Activated CD8-positive, alpha-beta memory T cell treated with anti-CD3 and anti-CD28 coated beads for 4 hours (primary cell): ENCODE results near the gene PERP.
"Not testable (repeated sequence)": the region's sequence is repeated elsewhere in the genome, so short reads cannot be mapped to it uniquely, and the experiment has no call there.

Experiments
- DNase-seq, 2 donors: peaks; one replicate each; pipeline ENCODE4 v3.0.0-alpha.2; 2020; ENCODE audit warnings: low read depth in 2 of 2

PERP gene

DNA sequence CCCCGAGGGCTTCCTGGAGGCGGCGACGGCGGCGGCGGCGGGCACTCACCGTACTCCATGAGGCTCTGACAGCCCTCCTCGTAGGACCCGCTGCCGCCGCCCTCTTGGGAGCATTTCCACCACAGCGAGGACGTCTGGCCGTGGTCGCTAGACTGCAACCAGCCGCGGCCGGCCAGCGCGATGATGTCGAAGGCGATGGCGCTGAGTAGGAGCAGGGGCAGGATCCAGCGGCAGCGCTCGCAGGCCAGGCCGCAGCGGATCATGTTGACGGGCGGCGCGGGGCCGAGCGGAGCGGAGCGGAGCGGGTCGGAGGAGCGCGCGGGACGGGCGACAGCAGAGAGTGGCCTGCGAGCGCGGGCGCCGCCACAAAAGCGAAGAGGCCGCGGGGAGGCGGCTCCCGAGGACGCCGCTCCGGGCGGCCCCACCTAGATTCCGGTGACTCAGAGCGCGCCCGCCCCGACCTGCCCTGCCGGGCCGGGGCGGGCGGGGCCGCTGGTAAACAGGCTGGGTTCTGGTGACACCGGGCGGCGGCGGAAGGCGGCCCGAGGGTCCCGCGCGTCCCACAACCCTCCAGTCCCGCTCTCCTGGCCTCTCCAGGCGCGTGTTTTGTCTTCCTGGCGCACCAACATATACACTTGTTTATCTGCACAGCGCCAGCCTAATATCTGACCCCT lies at the start of gene PERP:
TSS of gene PERP (minus strand) at position 342 of the 674 bp plus-strand sequence. CDS start at position 263, 79 bp downstream.
- peak; percentile 44 to 46 for DNase-seq

DNA sequence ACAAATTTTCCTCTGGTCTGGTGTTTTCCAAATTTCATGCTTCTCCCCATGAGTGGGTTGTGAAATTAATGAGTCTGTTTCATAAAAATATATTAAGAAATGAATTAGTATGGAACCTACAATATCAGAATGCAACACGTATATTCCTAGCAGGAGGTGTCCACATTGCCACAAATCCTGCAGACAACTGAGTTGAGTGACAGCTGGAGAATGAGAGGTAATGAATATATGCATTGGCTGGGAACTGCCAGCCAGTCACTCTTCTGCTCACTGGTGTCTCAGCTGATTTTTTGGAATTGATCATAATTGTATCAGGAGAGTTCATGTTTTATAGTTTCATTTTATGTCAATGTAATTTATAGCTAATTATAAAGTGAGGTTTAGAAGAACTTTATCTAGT lies 48.2 kb upstream of the PERP start:
- DNase-seq, result no peak

DNA sequence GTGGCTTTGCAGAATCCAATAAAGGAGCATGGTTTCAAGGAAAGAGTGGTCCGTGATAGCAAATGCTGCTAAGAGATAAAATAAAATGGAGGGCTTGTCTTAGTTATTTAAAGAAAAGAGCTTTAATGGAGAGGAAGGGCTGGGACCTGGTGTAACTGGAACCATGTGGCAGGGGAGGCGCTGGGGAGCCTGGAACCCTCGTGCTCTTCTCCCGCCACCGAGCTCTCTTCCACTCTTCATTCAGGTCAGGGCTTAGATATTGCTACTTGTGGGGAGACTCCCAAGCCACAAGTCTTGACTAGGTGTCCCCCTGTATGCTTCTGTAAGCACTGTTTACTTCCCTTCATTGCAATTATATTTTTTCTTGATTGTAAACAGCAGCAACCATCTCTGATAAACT lies 39.3 kb upstream of the PERP start:
- DNase-seq, result no peak

DNA sequence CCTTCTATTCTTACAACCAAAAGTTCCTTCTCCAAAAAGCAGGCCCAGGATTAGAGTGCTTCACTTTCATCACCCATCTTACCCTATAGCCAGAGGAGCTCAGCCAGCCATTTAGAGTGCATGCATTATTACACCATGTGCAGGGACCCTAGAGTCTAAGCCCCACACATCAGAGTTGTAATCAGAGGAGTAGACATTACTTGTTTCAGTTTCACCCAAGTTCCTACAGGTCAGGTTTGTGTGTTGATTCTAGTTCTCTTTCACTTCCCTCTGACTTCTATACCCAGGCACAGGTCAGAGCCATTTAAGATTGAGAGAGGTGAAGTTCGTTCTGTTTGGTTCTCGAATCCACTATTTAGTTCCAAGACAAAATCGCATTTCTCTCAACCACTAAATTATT lies 38.2 kb upstream of the PERP start:
- DNase-seq, result no peak

DNA sequence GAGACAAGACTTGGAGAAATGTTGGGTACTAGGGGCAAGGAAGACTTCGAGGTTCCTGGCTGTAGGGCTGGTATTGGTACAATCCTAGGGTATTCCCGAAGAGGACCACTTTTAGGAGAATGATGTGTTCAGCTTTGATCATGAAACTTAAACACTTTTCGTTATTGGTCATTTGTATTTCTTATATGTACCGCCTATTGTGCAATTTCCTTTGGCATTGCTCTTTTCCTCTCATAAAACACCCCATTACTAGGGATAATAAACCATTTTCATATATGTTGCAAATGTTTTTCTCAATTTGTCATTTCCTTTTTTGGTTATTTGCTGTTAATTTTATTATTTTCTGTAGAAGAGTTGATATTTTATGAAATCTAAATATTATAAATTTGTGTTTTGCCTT lies 35.6 kb upstream of the PERP start:
- DNase-seq, result no peak

GRCh38 chr6:138129190-138129589 lies 22.0 kb upstream of the PERP start:
- no peak for DNase-seq

GRCh38 chr6:138128096-138128495 lies 20.9 kb upstream of the PERP start:
- no peak for DNase-seq

DNA sequence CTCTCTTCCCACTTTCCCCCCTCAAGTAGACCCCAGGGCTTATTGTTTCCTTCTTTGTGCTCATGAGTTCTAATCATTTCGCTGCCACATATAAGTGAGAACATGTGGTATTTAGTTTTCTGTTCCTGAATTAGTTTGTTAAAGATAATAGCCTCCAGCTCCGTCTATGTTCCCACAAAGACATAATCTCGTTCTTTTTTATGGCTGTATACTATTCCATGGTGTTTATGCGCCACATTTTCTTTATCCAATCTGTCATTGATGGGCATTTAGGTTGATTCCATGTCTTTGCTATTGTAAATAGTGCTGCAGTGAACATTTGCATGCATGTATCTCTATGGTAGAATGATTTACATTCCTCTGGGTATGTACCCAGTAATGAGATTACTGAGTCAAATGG lies 16.9 kb upstream of the PERP start:
- no peak for DNase-seq

DNA sequence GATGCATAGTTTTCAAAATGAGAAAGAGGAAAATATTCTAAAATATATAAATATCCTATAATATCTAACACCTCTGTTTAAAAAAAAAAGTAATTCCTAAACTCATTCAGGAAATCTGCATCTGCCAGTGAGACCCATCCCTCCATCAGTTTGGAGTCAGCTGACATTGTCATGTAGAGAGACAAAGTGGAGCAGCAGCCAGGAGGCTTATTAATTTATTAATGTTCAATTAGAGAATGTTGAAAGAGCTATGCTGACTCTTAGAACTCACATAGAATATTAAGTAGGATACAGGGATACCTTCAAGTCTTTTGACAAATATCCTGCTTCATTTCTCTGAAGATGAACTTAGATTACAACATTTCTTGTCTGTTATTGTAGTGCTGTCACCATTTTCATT lies 12.8 kb upstream of the PERP start:
- DNase-seq, result no peak

- not testable (repeated sequence) for DNase-seq
These were observed 12.0 kb upstream of the PERP start for GRCh38 chr6:138119229-138119628.

DNA sequence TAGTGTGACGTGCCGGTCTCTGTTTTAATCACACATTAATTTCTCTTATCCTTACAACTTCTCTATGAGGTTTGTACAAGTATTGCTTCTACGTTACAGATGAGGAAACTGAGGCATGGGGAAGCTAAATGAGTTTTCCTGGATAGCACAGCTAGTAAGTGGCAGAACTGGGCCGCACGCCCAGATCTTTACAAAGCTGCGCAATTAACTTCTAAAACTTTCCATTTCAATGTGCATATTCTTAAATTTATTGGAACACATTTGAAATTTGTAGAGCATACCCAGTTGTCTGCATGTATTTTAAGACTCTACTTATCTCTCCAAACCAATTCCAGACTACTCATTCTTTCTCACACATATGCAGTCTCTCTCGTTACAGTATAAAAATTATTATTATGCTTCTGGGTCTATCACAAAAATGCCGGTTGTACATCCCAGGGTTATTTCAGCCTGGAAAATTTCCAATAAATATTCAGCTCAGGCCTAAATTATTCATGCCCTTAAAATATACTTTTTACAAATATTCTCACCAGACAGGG lies 10.2 kb upstream of the PERP start:
- no peak for DNase-seq

GRCh38 chr6:138116661-138116999 lies 9.4 kb upstream of the PERP start:
- no peak for DNase-seq

- no peak for DNase-seq
These were observed 8.8 kb upstream of the PERP start for GRCh38 chr6:138115877-138116660.

DNA sequence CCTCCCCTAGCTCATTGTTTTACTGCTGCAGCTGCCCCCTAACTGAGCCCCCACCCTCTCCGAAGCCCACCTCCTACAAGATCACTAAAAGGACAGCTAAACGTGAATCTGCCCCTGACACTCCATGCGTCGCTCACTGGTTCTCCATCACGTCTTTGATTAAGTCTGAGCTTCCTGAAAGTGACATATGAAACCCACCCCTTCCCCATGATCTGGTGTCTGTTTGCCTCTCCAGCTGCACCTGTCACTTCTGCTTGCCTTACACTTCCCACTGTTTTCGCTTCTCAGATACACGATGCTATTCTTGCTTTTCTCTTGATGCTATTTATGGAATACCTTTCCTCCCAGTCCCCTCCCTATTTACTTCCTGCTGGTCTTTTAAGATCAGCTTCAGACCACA lies 8.0 kb upstream of the PERP start:
- no peak for DNase-seq

DNA sequence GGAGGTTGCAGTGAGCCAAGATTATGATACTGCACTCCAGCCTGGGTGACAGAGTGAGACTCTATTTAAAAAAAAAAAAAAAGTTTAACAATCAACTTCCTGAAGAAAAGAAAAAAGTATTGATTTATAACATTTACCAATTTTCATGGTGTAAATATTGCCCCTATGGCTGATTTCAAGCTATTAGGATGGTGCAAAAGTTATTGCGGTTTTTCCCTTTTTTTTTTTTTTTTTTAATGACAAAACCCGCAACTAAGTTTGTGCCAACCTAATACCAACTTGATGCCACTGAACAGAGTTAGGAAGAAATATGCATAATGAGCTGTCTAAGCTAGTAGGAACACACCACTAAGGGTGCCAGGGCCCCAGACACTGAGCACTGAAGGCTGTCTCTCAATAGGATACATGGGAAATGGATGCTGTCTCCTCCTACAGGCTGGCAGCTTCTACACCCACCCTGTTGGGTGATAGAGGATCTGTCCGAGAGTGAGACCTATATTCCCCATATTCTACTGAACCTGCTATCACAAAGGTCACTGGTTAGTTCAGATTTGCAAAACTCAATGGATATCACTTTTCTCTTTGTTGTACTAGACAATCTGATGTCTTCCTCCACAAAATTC lies 6.5 kb upstream of the PERP start:
- DNase-seq, result no peak

GRCh38 chr6:138110229-138110628 lies 3.0 kb upstream of the PERP start:
- DNase-seq, result no peak

- peak; percentile 54 to 64 for DNase-seq
These were observed 2.1 kb upstream of the PERP start for GRCh38 chr6:138109042-138109997.

DNA sequence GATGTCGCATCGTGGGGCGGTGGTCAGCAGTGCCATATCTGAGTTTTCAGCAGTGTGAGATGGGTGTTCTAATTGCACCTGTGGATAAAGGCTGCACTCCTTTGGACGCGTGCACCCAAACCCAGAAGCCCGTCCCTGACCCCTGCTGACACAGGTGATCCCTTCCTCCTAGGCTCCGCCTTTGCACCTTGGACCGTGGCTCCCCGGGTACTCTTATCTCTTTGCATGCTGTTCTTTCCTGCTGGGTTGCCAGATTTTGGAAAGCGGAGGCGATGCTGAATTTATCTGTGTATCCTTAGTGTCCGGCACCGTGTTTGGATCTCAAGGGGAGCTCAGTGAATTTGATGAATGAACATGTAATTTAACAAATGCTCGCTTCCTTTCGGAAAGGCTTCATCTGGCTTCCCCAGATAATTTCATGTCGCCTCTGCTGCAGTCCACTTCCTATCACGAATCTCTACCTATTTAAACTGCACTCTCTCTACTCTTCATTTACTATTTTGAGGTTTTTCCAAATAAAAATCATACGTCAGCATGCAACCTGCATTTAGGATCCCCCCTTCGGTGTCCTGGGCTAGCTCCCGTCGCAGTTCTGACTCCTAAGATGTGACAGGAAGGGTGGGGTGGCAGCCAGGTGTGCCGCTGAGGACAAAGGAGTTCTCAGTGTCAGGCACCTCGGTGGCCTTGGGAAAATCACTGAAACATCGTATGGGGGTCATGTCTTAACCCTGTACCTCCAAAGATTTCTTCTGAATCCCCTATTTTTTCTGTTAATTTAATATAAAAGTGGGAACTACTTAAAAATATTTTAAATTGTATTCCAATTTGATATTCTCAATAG lies 753 bp upstream of the PERP start:
- DNase-seq, result no peak

DNA sequence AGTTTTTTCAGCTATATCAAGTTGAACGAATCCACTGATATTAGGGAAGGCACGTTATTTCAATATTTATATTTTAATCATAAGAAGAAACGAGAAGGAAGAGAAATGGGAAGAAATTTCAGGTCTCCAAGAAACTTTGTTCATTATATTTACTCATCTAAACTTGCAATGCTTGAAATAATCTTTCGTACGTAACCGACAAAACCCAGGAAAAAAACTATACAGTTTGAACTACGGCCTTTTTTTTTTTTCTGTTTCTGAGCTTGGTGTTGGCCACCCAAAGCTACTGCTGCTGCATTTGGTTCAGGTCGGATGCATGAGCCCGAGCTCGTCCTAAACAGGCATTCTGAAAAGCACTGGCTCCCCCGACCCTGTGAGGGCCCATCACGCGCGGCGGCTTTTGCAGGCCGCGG lies 548 bp downstream of the PERP start:
- no peak for DNase-seq

DNA sequence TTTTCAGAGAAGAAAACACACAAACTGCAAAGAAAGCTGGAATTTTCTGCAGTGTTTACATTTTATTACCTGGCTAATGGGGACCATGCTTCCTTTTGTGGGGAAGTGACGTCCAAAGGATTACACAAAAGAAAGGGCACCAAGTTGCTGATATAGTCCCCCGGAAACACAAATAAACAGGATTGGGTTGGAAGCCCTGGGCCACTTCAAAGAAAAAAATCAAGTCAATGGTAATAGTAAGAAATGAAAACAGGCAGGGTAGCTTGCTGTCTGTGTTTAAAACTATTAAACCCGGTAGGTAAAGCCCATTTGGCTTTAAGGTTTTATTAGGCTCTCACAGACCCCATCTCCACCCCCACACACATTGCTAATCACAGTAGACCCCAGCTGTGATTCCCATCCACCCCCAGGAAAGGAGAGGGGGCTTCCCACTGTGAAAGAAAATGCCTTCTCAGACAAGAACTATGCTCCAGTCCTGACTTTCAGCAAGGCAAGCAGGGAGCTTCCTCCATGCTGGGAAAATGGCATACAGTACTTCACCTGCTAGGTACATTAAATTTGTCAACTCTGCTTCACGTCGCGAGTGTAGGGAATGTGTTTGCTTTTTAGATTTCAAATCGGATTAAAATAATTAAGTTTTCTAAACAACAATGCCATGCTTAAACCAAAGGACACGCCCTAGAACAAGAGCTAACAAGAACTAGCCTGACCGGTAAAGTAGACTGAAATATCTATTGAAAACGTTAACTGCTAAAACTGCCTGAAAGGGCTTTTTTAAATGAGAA lies 1.1 kb downstream of the PERP start:
- no peak for DNase-seq
